NCI-H345 treated with DMSO at 0.1 percent for 48 hours (cell line): ENCODE measurements around the gene FAM78A.

Experiments used
- DNase-seq: peaks from one replicate; lab custom pipeline; 2025; ENCODE audit not compliant: unreplicated experiment; lab: John Stamatoyannopoulos, UW

Gene FAM78A

DNA sequence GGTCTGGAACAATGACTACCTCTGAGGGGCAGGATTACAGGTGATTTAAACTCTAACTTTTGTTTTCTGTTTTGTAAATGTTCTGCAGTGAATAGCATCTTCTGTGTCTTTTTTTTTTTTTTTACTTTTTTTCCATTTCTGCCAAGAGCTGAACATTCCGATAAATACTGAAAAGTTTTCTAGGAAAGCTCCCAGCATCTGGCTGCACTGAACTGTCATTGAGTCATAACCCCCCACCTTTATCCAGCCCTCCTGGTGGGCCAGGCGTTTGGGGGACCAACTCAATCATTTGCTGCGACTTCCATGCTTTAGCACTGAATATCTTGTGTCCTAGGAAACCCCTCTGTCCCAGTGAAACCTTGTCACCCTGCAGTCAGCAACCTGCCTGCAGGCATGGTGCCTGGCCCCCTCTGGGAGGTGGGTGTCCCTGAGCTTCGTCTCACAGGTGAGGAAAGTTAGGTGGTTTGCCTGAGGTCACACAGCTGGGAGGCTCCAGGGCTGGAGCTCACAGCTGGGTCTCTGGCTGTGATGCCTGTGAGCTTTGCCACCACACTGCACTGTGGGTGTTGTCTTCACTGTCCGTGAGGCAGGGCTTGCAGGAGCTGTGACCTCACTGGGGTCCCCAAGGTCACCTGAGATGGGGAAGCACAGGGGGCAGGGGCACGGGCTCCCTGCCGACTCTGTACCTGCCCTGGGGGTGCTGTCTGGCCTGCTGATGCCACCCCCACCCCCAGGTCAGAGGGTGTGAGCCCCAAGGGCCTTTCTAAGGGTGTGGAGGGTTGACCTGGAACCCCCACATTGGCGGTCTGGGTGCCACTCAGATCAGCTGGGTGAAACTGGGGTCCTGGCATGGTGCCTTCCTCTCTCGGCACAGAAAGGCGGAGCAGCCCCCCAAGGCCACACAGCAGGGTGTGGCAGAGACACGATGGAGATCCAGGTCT is 27.3 kb upstream of the FAM78A start:
- no peak for DNase-seq

- DNase-seq, result no peak
These were observed 26.1 kb upstream of the FAM78A start for GRCh38 chr9:131302244-131303075.

DNA sequence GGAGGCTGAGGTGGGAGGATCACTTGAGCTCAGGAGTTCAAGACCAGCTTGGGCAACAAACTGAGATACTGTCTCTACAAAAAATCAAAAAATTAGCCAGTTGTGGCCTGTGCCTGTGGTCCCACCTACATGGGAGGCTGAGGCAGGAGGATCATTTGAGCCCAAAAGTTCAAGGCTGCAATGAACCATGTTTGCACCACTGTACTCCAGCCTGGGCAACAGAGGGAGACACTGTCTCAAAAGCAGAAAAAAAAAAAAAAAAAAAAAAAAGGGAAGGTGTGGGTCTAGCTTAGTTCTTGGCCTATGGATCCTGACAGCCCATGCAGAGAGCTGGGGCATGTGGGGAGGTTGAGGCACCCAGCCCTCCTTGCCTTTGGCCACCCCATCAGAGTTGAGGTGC is 24.1 kb upstream of the FAM78A start:
- no peak for DNase-seq

- no peak for DNase-seq
These were observed 23.6 kb upstream of the FAM78A start for GRCh38 chr9:131299961-131300347.

GRCh38 chr9:131299346-131299960 is 23.1 kb upstream of the FAM78A start:
- DNase-seq, result no peak

DNA sequence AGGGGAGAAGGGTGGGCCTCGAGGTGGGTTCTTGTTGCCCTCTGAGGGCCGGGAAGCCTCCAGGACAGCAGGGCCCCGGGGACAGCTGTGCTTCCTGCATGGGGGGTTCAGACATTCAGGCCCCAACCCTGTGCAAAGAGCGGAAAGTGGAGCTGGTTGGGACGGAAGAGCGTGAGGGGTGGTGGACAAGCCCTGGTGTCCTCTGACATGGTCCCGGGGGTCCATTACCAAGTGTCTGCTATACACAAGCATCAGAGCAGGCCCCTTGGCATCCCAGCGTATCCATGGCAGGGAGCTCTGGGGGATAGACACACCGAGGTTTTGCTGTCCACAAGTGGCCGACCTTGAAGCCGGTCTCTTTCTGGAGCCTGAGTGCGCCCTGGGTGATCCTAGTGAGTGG is 22.5 kb upstream of the FAM78A start:
- no peak for DNase-seq

- no peak for DNase-seq
These were observed 22.0 kb upstream of the FAM78A start for GRCh38 chr9:131298341-131298740.

DNA sequence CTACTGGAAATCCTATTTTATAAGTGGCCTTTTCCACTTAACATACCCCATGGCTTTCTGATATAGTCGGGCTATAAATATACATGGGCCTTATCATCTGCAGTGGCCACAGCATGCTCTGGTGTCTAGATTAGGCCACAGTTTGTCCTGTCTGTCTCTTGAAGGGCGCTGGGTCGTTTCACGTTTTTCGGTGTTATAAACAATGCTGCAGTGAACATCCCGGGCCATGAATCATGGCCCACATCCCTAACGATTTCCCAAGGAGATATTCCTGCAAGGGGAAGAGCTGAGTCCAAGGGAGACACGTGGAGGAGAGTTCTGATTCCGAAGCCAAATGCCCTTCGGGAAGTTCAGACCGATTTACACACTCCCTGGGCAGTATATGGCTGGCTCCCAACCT is 21.6 kb upstream of the FAM78A start:
- DNase-seq, result no peak

DNA sequence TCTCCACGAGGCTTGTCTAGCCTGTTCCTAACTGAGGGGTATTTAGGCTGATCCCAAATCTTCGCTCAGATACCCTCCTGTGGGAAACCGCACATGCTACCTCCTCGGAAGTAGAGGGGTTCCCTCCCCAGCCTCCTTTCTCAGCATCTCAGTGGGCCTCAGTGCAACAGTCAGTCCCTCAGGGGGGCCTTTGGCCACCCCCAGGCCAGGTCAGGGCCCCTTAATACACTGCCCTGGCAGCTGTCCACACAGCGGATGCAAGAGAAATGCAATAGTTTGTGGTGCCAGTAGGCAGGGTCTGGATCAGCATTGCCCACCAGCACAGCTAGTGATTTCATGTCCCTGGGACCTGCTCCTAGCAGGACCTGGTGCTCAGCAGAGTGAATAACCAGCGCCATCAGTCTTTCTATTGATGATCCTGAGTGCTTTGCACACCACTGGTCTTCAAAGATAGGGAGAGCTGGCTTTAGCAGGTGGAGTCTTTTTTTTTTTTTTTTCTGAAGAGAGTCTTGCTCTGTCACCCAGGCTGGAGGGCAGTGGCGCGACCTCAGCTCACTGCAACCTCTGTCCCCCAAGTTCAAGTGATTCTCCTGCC is 20.7 kb upstream of the FAM78A start:
- DNase-seq, result no peak

GRCh38 chr9:131296460-131296859 is 20.1 kb upstream of the FAM78A start:
- DNase-seq, result no peak

DNA sequence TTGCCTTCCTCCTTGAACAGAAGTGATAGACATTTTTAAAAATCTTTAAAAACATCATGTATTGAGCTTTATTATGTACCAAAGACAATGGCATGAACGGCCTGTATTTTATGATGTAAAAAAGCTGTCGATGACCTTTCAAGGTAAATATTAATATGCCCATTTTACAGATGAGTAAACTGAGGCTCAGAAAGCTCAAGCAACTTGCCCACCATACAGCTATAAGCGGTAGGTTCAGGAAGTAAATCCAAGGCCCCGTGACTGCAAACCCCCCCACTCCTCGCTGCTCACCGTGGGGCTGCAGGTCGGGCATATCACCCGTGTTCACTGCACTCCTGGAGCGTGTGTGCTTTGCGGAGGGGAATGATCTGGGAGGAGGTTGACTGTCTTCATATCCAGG is 16.6 kb upstream of the FAM78A start:
- no peak for DNase-seq

- DNase-seq, result no peak
These were observed 15.5 kb upstream of the FAM78A start for GRCh38 chr9:131291795-131292315.

- no peak for DNase-seq
These were observed 14.6 kb upstream of the FAM78A start for GRCh38 chr9:131290767-131291370.

GRCh38 chr9:131290036-131290766 is 13.9 kb upstream of the FAM78A start:
- no peak for DNase-seq

GRCh38 chr9:131289301-131290035 is 13.2 kb upstream of the FAM78A start, which contains the start of gene PLPP7:
Gene PLPP7, plus strand, starts transcription at chr9:131289723. Its CDS starts 275 bp downstream, at chr9:131289998.
- DNase-seq, result no peak

DNA sequence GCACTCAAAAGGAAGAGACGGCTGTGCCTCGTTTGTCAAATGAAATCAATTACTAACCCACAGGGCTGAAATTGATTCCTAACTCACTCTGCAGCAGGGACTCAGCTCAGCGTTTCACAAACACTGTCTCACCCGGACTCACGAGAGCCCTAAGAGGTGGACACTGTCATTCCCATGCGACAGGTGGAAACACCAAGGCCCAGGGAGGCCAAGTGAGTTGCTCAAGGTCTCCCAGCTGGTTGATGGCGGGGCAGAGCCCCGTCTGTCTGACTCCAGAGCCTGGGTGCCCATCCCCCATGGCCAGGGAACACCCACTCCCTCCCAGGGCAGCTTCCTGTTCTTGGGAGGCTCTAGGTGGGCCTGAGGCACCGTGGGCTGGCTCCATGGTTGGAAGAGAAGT is 11.9 kb upstream of the FAM78A start:
- DNase-seq, result no peak

- DNase-seq, result no peak
These were observed 11.0 kb upstream of the FAM78A start for GRCh38 chr9:131287359-131287758.

DNA sequence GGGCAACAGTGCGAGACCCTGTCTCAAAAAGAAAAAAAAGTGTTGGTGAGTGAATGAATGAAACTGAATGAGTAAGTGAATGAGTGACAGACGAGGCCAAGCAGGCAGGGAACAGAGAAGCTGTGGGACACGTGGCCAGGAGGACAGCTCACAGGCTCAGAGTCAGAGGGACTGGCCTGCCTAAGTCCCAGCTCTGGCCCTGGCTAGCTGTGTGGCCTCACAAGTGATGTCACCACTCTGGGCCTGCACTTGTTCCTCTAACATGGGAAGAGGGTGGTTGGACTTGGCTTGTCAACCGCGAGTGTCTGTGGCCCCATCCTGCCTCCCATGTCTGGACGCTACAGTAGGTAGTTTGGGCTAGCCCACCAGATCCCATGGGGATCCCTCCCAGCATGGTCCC is 8.5 kb upstream of the FAM78A start:
- no peak for DNase-seq
